Activated CD4-positive, alpha-beta T cell treated with anti-CD3 and anti-CD28 coated beads, Interleukin-2, amount 50 U/mL, for 4 hours (primary cell): ENCODE measurements around the gene PANX3.
A peak's percentile ranks its signal among the peaks of the same experiment; 100 is the strongest.

Experiments used
- DNase-seq, 2 experiments: peaks; one replicate each; pipeline ENCODE4 v3.0.0-alpha.2; 2020

PANX3 gene

GRCh38 chr11:124662106-124662505 is 50.9 kb downstream of the PANX3 start:
- no peak for DNase-seq

GRCh38 chr11:124663861-124664260 is 52.6 kb downstream of the PANX3 start:
- no peak for DNase-seq

- no peak for DNase-seq
These were observed 56.4 kb downstream of the PANX3 start for GRCh38 chr11:124667601-124668000.

GRCh38 chr11:124669193-124669592 is 58.0 kb downstream of the PANX3 start:
- peak in 1 of 2 experiments; percentile 7 for DNase-seq
